DND-41 (cell line): ENCODE results near the gene CBX5.

Source experiments
- ATAC-seq: fragments of 200-7000 bp; cut with Tn5 transposase; 3 replicates; pipeline ENCODE4 v1.9.1; 2021; ENCODE audit warnings: low read depth; ENCODE audit not compliant: insufficient read depth
- DNase-seq: peaks from one replicate; pipeline ENCODE4 v3.0.0-alpha.2; 2020
- H2AFZ ChIP-seq: 2 replicates; pipeline ENCODE4 v1.6.0; 2012; ENCODE audit warnings: low read depth, low read length
- H3K27ac ChIP-seq: 2 replicates; pipeline ENCODE4 v1.5.1; 2012; ENCODE audit warnings: low read length, inconsistent platforms
- H3K27me3 ChIP-seq: fragments of 200-600 bp; sonication (generic); 2 replicates; pipeline ENCODE4 v1.6.0; 2012; ENCODE audit warnings: low read length, mild to moderate bottlenecking, inconsistent platforms; ENCODE audit not compliant: insufficient read depth, poor library complexity
- H3K36me3 ChIP-seq: 2 replicates; pipeline ENCODE4 v1.5.1; 2012; ENCODE audit warnings: low read length, inconsistent platforms; ENCODE audit not compliant: insufficient read depth
- H3K4me1 ChIP-seq: 2 replicates; pipeline ENCODE4 v1.5.1; 2012; ENCODE audit warnings: mild to moderate bottlenecking, low read length; ENCODE audit not compliant: insufficient read depth
- H3K4me2 ChIP-seq: 2 replicates; pipeline ENCODE4 v1.6.0; 2012; ENCODE audit warnings: mild to moderate bottlenecking, moderate library complexity, low read length, inconsistent platforms; ENCODE audit not compliant: insufficient read depth
- H3K4me3 ChIP-seq, 2 experiments: fragments of 200-600 bp in 1 of 2; shearing (Covaris generic) in 1 of 2; 2 replicates each; pipeline ENCODE4 v1.5.1; 2012 to 2016; ENCODE audit warnings: inconsistent platforms in 2 of 2, low read length in 2 of 2, mild to moderate bottlenecking in 2 of 2, low read depth in 1 of 2, moderate library complexity in 1 of 2
- H3K79me2 ChIP-seq: 2 replicates; pipeline ENCODE4 v1.6.0; 2012; ENCODE audit warnings: low read length, inconsistent platforms; ENCODE audit not compliant: insufficient read depth
- H3K9ac ChIP-seq: 2 replicates; pipeline ENCODE4 v1.6.0; 2012; ENCODE audit warnings: low read depth, mild to moderate bottlenecking, inconsistent platforms, low read length, moderate library complexity
- H3K9me3 ChIP-seq: 2 replicates; pipeline ENCODE4 v1.5.1; 2012; ENCODE audit warnings: low read length, moderate library complexity, mild to moderate bottlenecking, inconsistent platforms; ENCODE audit not compliant: insufficient read depth, severe bottlenecking
- H4K20me1 ChIP-seq: 2 replicates; pipeline ENCODE4 v1.6.0; 2012; ENCODE audit warnings: low read length; ENCODE audit not compliant: insufficient read depth
- EZH2 ChIP-seq: IDR thresholded peaks from 3 replicates; pipeline ENCODE4 v1.6.1; 2012; ENCODE audit warnings: borderline replicate concordance, low read depth, mild to moderate bottlenecking, moderate library complexity, low read length, inconsistent platforms; ENCODE audit not compliant: severe bottlenecking
- TF ChIP-seq, protein P1 (sequence below): IDR thresholded peaks from 2 replicates; pipeline ENCODE4 v1.5.1; 2012; ENCODE audit warnings: borderline replicate concordance, low read length, moderate library complexity, mild to moderate bottlenecking; ENCODE audit not compliant: poor library complexity, severe bottlenecking; ENCODE audit errors: extremely low read depth

The CBX5 gene

DNA sequence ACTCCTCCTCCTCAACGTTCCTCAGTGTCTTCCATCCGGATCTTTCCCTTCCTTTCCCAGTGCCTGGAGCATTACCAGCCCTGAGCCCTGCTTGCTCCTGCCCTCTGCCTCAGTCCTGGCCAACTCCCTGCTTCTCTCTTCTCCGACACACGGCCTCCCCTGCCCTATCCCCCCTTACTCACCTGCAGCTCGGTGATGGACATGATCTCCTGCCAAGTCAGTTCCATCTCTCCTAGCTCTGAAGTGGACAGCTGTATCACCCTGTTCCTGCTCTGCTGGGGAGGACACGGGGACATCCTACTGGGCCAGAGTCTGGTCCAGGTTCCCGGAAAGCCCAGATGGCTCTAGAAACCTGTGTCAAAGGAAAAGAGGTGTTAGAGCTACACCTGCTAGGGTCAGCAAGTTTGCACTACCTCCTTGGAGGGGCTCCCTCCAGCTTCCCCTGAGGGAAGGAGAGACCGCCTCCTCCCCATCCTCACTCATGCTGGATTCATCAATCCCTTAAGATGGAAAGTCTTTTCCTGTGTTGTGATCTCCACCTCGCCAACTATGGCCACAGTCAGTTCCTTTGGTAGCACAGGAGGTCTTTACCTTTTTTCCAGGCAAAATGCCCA lies 15.1 kb upstream of the CBX5 start:
- Histone ChIP-seq H3K9me3 (no peaks in the 10 kb centered on the region), H3K4me2 (no peak overlapping the region), H3K4me1 (no peaks in the 10 kb centered on the region), H3K9ac (no peak overlapping the region), H3K79me2 (no peaks in the 10 kb centered on the region), H3K4me3 (no peak overlapping the region), H2AFZ (no peak overlapping the region), H4K20me1 (no peaks in the 10 kb centered on the region), H3K36me3 (no peaks in the 10 kb centered on the region), H3K27me3 (peaks cover 13% of the 10 kb centered on the region), H3K27ac (no peak overlapping the region)
- TF ChIP-seq, protein P1, sequence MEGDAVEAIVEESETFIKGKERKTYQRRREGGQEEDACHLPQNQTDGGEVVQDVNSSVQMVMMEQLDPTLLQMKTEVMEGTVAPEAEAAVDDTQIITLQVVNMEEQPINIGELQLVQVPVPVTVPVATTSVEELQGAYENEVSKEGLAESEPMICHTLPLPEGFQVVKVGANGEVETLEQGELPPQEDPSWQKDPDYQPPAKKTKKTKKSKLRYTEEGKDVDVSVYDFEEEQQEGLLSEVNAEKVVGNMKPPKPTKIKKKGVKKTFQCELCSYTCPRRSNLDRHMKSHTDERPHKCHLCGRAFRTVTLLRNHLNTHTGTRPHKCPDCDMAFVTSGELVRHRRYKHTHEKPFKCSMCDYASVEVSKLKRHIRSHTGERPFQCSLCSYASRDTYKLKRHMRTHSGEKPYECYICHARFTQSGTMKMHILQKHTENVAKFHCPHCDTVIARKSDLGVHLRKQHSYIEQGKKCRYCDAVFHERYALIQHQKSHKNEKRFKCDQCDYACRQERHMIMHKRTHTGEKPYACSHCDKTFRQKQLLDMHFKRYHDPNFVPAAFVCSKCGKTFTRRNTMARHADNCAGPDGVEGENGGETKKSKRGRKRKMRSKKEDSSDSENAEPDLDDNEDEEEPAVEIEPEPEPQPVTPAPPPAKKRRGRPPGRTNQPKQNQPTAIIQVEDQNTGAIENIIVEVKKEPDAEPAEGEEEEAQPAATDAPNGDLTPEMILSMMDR, result no peak
- no peak for TF ChIP-seq EZH2
- ATAC-seq, result no peak
- no peak for DNase-seq

DNA sequence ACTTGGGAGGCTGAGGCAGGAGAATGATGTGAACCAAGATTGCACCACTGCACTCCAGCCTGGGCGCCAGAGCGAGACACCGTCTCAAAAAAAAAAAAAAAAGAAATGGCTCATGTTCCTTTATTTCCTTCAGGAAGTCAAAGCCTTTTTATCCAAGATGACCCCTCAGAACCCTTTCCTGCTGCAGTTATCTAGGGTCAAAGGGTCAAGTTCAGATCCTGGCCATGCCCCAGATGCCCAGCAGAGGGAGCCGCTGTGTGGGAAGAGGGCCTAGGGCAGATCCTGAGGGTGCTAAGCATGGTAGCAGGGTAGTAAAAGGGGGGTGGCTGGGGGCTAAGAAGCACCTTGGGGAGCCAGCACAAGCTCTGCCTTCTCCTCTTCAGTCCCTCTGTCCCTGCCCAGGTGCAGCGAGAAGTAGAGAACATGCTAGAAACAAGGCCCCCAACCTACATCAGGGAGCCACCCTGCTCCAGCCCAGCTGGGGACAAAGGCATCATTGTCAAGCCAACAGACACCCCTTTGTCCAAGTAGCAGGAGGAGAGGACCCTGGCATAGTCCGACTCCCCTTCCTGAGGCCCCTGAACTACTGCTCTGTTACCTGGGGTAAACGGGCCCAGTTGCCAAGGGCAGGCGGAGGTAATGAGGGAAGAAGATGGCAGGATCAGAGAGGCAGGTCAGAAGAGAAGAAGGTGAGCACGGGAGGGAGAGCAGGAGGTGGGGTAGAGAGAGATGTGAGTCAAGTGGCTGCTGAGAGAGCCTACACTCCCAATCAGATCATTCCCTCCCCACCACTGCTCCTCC lies 14.4 kb upstream of the CBX5 start:
- TF ChIP-seq, protein P1, result peak; percentile 93
- no peak for TF ChIP-seq EZH2
- Histone ChIP-seq H3K4me3 (no peak overlapping the region), H3K9me3 (no peaks in the 10 kb centered on the region), H3K79me2 (no peaks in the 10 kb centered on the region), H3K4me1 (no peaks in the 10 kb centered on the region), H3K9ac (no peak overlapping the region), H3K4me2 (no peak overlapping the region), H3K27ac (no peak overlapping the region), H3K36me3 (no peaks in the 10 kb centered on the region), H2AFZ (0 out of 2 replicates have a peak overlapping the region, but pooled peaks have one; percentile 15), H4K20me1 (no peaks in the 10 kb centered on the region), H3K27me3 (peaks cover 6% of the 10 kb centered on the region)
- ATAC-seq, result peak; percentile 73
- DNase-seq, result peak; percentile 69

DNA sequence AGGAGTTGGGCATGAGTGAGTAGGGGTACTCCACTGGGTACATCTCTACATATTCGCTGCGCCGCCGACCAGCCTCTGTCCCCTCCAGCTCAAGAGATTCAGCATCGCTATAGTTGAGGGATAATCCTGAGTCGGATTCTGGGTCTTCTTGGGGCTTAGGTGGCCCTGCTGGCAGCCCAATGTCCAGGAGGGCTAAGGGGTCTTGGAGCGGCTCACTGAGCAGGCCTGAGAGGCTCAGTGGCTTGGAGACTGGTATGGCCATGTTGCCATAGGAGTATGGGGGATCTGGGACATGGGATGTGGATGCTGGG lies 13.0 kb upstream of the CBX5 start:
- TF ChIP-seq EZH2, result no peak
- TF ChIP-seq, protein P1, result no peak

More for the DNA sequence above, 13.0 kb upstream of the CBX5 start:
- Histone ChIP-seq H3K9me3 (no peaks in the 10 kb centered on the region), H3K36me3 (peaks cover 3% of the 10 kb centered on the region; the same call in 1 of the 2 replicates), H3K4me2 (no peak overlapping the region), H4K20me1 (peaks cover under 1% of the 10 kb centered on the region; the same call in 1 of the 2 replicates), H3K9ac (no peak overlapping the region), H3K4me1 (no peaks in the 10 kb centered on the region), H3K79me2 (no peaks in the 10 kb centered on the region), H3K27ac (no peak overlapping the region), H2AFZ (no peak overlapping the region), H3K27me3 (no peaks in the 10 kb centered on the region), H3K4me3 (no peak overlapping the region)
- DNase-seq (no peak), ATAC-seq (no peak)
